Measurements from ENCODE around the gene ANKRD37.
A peak's percentile ranks its signal among the peaks of the same experiment; 100 is the strongest.

Gene ANKRD37

GRCh38 chr4:185392156-185392555, 4.5 kb upstream of the ANKRD37 start:
- H3K4me3 Mint-ChIP-seq = no peak overlapping the region
- peaks cover 24% of the 10 kb centered on the region for H3K4me1 Mint-ChIP-seq (ENCODE audit: low read depth)
- no peaks in the 10 kb centered on the region for H3K27me3 Mint-ChIP-seq
- peaks cover 6% of the 10 kb centered on the region for H3K36me3 Mint-ChIP-seq (ENCODE audit: low read depth)
- H3K9me3 Mint-ChIP-seq = no peaks in the 10 kb centered on the region
- H3K27ac Mint-ChIP-seq = no peak overlapping the region

- Mint-ChIP-seq H3K27ac (peak overlapping the region; percentile 96), H3K27me3 (no peaks in the 10 kb centered on the region), H3K9me3 (no peaks in the 10 kb centered on the region), H3K36me3 (ENCODE audit: low read depth) (peaks cover 26% of the 10 kb centered on the region), H3K4me1 (ENCODE audit: low read depth) (peaks cover 43% of the 10 kb centered on the region), H3K4me3 (peak overlapping the region; percentile 94)
Measured at GRCh38 chr4:185394568-185395237, 1.9 kb upstream of the ANKRD37 start.

GRCh38 chr4:185395238-185395955, 1.2 kb upstream of the ANKRD37 start, which contains the start of gene LRP2BP:
Gene LRP2BP (minus strand): TSS chr4:185395924. CDS start chr4:185378186, 17,738 bp downstream.
- no peaks in the 10 kb centered on the region for H3K27me3 Mint-ChIP-seq
- peaks cover 43% of the 10 kb centered on the region for H3K4me1 Mint-ChIP-seq (ENCODE audit: low read depth)
- no peaks in the 10 kb centered on the region for H3K9me3 Mint-ChIP-seq
- peaks cover 32% of the 10 kb centered on the region for H3K36me3 Mint-ChIP-seq (ENCODE audit: low read depth)
- H3K27ac Mint-ChIP-seq = peak within 1 kb of the TSS; percentile 96
- peak within 1 kb of the TSS; percentile 94 for H3K4me3 Mint-ChIP-seq

GRCh38 chr4:185395956-185396723, 501 bp upstream of the ANKRD37 start:
- Mint-ChIP-seq H3K27me3 (no peaks in the 10 kb centered on the region), H3K27ac (peak overlapping the region; percentile 96), H3K36me3 (ENCODE audit: low read depth) (peaks cover 38% of the 10 kb centered on the region), H3K4me1 (ENCODE audit: low read depth) (peaks cover 43% of the 10 kb centered on the region), H3K4me3 (peak overlapping the region; percentile 94), H3K9me3 (no peaks in the 10 kb centered on the region)

GRCh38 chr4:185398618-185399017, 2.0 kb downstream of the ANKRD37 start:
- peaks cover 41% of the 10 kb centered on the region for H3K4me1 Mint-ChIP-seq (ENCODE audit: low read depth)
- H3K4me3 Mint-ChIP-seq = no peak overlapping the region
- H3K36me3 Mint-ChIP-seq (ENCODE audit: low read depth) = peaks cover 49% of the 10 kb centered on the region
- no peaks in the 10 kb centered on the region for H3K9me3 Mint-ChIP-seq
- no peaks in the 10 kb centered on the region for H3K27me3 Mint-ChIP-seq
- no peak overlapping the region for H3K27ac Mint-ChIP-seq

- no peak overlapping the region for H3K27ac Mint-ChIP-seq
- H3K4me1 Mint-ChIP-seq (ENCODE audit: low read depth) = peaks cover 33% of the 10 kb centered on the region
- H3K36me3 Mint-ChIP-seq (ENCODE audit: low read depth) = peaks cover 50% of the 10 kb centered on the region
- no peaks in the 10 kb centered on the region for H3K9me3 Mint-ChIP-seq
- H3K27me3 Mint-ChIP-seq = no peaks in the 10 kb centered on the region
- no peak overlapping the region for H3K4me3 Mint-ChIP-seq
Measured at GRCh38 chr4:185399466-185399865, 2.8 kb downstream of the ANKRD37 start.

- no peaks in the 10 kb centered on the region for H3K9me3 Mint-ChIP-seq
- peaks cover 54% of the 10 kb centered on the region for H3K36me3 Mint-ChIP-seq (ENCODE audit: low read depth)
- peaks cover 3% of the 10 kb centered on the region for H3K4me1 Mint-ChIP-seq (ENCODE audit: low read depth)
- no peaks in the 10 kb centered on the region for H3K27me3 Mint-ChIP-seq
- H3K4me3 Mint-ChIP-seq = no peak overlapping the region
- H3K27ac Mint-ChIP-seq = no peak overlapping the region
Measured at GRCh38 chr4:185404031-185404430, 7.4 kb downstream of the ANKRD37 start.

- Mint-ChIP-seq H3K36me3 (ENCODE audit: low read depth) (peaks cover 47% of the 10 kb centered on the region), H3K4me3 (no peak overlapping the region), H3K27me3 (no peaks in the 10 kb centered on the region), H3K4me1 (ENCODE audit: low read depth) (no peaks in the 10 kb centered on the region), H3K27ac (no peak overlapping the region), H3K9me3 (no peaks in the 10 kb centered on the region)
Measured at GRCh38 chr4:185405296-185405999, 8.8 kb downstream of the ANKRD37 start.

- Mint-ChIP-seq H3K36me3 (ENCODE audit: low read depth) (peaks cover 39% of the 10 kb centered on the region), H3K27me3 (no peaks in the 10 kb centered on the region), H3K4me1 (ENCODE audit: low read depth) (no peaks in the 10 kb centered on the region), H3K27ac (no peak overlapping the region), H3K4me3 (no peak overlapping the region), H3K9me3 (no peaks in the 10 kb centered on the region)
Measured at GRCh38 chr4:185408432-185408831, 11.8 kb downstream of the ANKRD37 start.

- no peaks in the 10 kb centered on the region for H3K9me3 Mint-ChIP-seq
- no peaks in the 10 kb centered on the region for H3K27me3 Mint-ChIP-seq
- H3K36me3 Mint-ChIP-seq (ENCODE audit: low read depth) = peaks cover 34% of the 10 kb centered on the region
- no peak overlapping the region for H3K4me3 Mint-ChIP-seq
- H3K27ac Mint-ChIP-seq = no peak overlapping the region
- no peaks in the 10 kb centered on the region for H3K4me1 Mint-ChIP-seq (ENCODE audit: low read depth)
Measured at GRCh38 chr4:185411849-185412248, 15.2 kb downstream of the ANKRD37 start.

- Mint-ChIP-seq H3K27me3 (no peaks in the 10 kb centered on the region), H3K9me3 (no peaks in the 10 kb centered on the region), H3K27ac (no peak overlapping the region), H3K4me3 (no peak overlapping the region), H3K4me1 (ENCODE audit: low read depth) (no peaks in the 10 kb centered on the region), H3K36me3 (ENCODE audit: low read depth) (peaks cover 40% of the 10 kb centered on the region)
Measured at GRCh38 chr4:185412412-185412811, 15.8 kb downstream of the ANKRD37 start.

GRCh38 chr4:185416955-185417354, 20.3 kb downstream of the ANKRD37 start:
- H3K4me3 Mint-ChIP-seq = no peak overlapping the region
- H3K27ac Mint-ChIP-seq = no peak overlapping the region
- peaks cover 55% of the 10 kb centered on the region for H3K36me3 Mint-ChIP-seq (ENCODE audit: low read depth)
- no peaks in the 10 kb centered on the region for H3K27me3 Mint-ChIP-seq
- no peaks in the 10 kb centered on the region for H3K4me1 Mint-ChIP-seq (ENCODE audit: low read depth)
- no peaks in the 10 kb centered on the region for H3K9me3 Mint-ChIP-seq

GRCh38 chr4:185421366-185422124, 24.9 kb downstream of the ANKRD37 start:
- Mint-ChIP-seq H3K4me1 (ENCODE audit: low read depth) (peaks cover 24% of the 10 kb centered on the region), H3K9me3 (no peaks in the 10 kb centered on the region), H3K27ac (no peak overlapping the region), H3K4me3 (no peak overlapping the region), H3K36me3 (ENCODE audit: low read depth) (peaks cover 38% of the 10 kb centered on the region), H3K27me3 (no peaks in the 10 kb centered on the region)

Data from stimulated activated naive CD8-positive, alpha-beta T cell treated with anti-CD3 and anti-CD28 coated beads, Interleukin-15, Interleukin-2, amounts not matched to agents 100 ng/mL and 50 ng/mL, for 24 hours (primary cell).